Endothelial cell of umbilical vein (primary cell): ENCODE data around the gene E2F4. TPM values are rescaled to one million over a fixed set of nuclear protein-coding genes. Genes with fewer than 3 reads are reported as not detected.

Source experiments
- BruUV-seq: library from RNA; stranded (reverse); fragments of 400-500 nt; replicated peaks from 2 replicates; lab custom pipeline; 2021; lab: Mats Ljungman, UMichigan
- CTCF ChIA-PET: fragments of 300-600, 350-600 bp; sonication (Branson Sonifier 250); formaldehyde crosslinking; loops from one replicate; lab custom pipeline; 2021; ENCODE audit warnings: antibody characterized with exemption, inconsistent platforms; lab: Charles Lee
- POLR2A ChIA-PET: fragments of 300-600, 350-600 bp; sonication (Branson Sonifier 250); formaldehyde crosslinking; loops from one replicate; lab custom pipeline; 2021; ENCODE audit warnings: antibody characterized with exemption, inconsistent platforms; lab: Charles Lee
- DNase-seq: peaks from one replicate; pipeline ENCODE4 v3.0.0-alpha.2; 2011; ENCODE audit warnings: low read depth, low spot score
- FAIRE-seq: peaks from 2 replicates; lab custom pipeline; 2011; peaks lifted over from hg19 to GRCh38; lab: Jason Lieb, UNC
- H2AFZ ChIP-seq: 2 replicates; pipeline ENCODE4 v1.6.0; 2012; ENCODE audit warnings: low read depth, low read length, control low read depth, inconsistent platforms
- H3K27ac ChIP-seq: 2 replicates; pipeline ENCODE4 v1.5.1; 2011; ENCODE audit warnings: low read depth, mild to moderate bottlenecking, control low read depth, low read length, moderate library complexity; ENCODE audit not compliant: insufficient read depth
- H3K27me3 ChIP-seq, 2 experiments: 2 replicates each; pipeline versions ENCODE4 v1.6.0 to v1.6.1; 2011; ENCODE audit warnings: low read length in 2 of 2, mixed read lengths in 1 of 2; ENCODE audit not compliant: control insufficient read depth in 2 of 2, insufficient read depth in 2 of 2
- H3K36me3 ChIP-seq, 2 experiments: 2 replicates in 1 of 2; 3 replicates in 1 of 2; pipeline ENCODE4 v1.5.1; 2011; ENCODE audit warnings: low read length in 2 of 2, mild to moderate bottlenecking in 1 of 2, moderate library complexity in 1 of 2; ENCODE audit not compliant: control insufficient read depth in 2 of 2, insufficient read depth in 2 of 2; ENCODE audit errors: extremely low read depth in 1 of 2
- H3K4me1 ChIP-seq: 3 replicates; pipeline ENCODE4 v1.5.1; 2011; ENCODE audit warnings: mild to moderate bottlenecking, low read length; ENCODE audit not compliant: control insufficient read depth, insufficient read depth; ENCODE audit errors: extremely low read depth
- H3K4me2 ChIP-seq: 2 replicates; pipeline ENCODE4 v1.6.1; 2011; ENCODE audit warnings: low read length, control low read depth, mixed read lengths; ENCODE audit not compliant: insufficient read depth
- H3K4me3 ChIP-seq, 3 experiments: fragments of 200-600 bp in 1 of 3; sonication (generic), shearing (Covaris generic) in 1 of 3; replicated peaks in 1 of 3; 2 replicates each; pipeline ENCODE4 v1.5.1; 2011 to 2016; ENCODE audit warnings: control low read depth in 3 of 3, low read length in 3 of 3, mild to moderate bottlenecking in 2 of 3, inconsistent platforms in 1 of 3, low read depth in 1 of 3, moderate library complexity in 1 of 3; ENCODE audit not compliant: insufficient read depth in 1 of 3
- H3K79me2 ChIP-seq: 2 replicates; pipeline ENCODE4 v1.6.0; 2012; ENCODE audit warnings: low read length, inconsistent platforms; ENCODE audit not compliant: control insufficient read depth, insufficient read depth
- H3K9ac ChIP-seq: replicated peaks from 2 replicates; pipeline ENCODE3; 2011; ENCODE audit warnings: low read length, control low read depth; ENCODE audit not compliant: insufficient read depth; ENCODE audit errors: extremely low read depth
- H3K9me1 ChIP-seq: replicated peaks from 3 replicates; pipeline ENCODE4 v1.6.0; 2011; ENCODE audit warnings: mild to moderate bottlenecking, low read length; ENCODE audit not compliant: control insufficient read depth, insufficient read depth; ENCODE audit errors: extremely low read depth
- H3K9me3 ChIP-seq: replicated peaks from 2 replicates; pipeline ENCODE4 v1.5.1; 2012; ENCODE audit warnings: low read length, inconsistent platforms; ENCODE audit not compliant: control insufficient read depth, insufficient read depth
- H4K20me1 ChIP-seq: replicated peaks from 2 replicates; pipeline ENCODE3; 2011; ENCODE audit warnings: mild to moderate bottlenecking, low read length; ENCODE audit not compliant: control insufficient read depth, insufficient read depth; ENCODE audit errors: extremely low read depth
- CTCF ChIP-seq, 2 donors: IDR thresholded peaks; 1 replicate in 1 of 2; 2 replicates in 1 of 2; pipeline ENCODE4 v1.5.1; 2011; ENCODE audit warnings: low read length in 2 of 2, mild to moderate bottlenecking in 2 of 2, moderate library complexity in 2 of 2, control low read depth in 1 of 2, inconsistent platforms in 1 of 2, low read depth in 1 of 2; ENCODE audit not compliant: insufficient read depth in 1 of 2; ENCODE audit errors: extremely low read depth in 1 of 2
- EZH2 ChIP-seq: IDR thresholded peaks from 2 replicates; pipeline ENCODE4 v1.6.1; 2012; ENCODE audit warnings: borderline replicate concordance, low read depth, mild to moderate bottlenecking, moderate library complexity, low read length, inconsistent platforms; ENCODE audit not compliant: severe bottlenecking
- FOS ChIP-seq: IDR thresholded peaks from 2 replicates; pipeline ENCODE4 v1.6.1; 2011; ENCODE audit warnings: mild to moderate bottlenecking, low read length, moderate library complexity, borderline replicate concordance; ENCODE audit not compliant: insufficient read depth
- GATA2 ChIP-seq: IDR thresholded peaks from 2 replicates; pipeline ENCODE4 v1.7.0; 2011; ENCODE audit warnings: low read depth, mild to moderate bottlenecking, moderate library complexity, mixed read lengths, low read length; ENCODE audit not compliant: insufficient read length, insufficient read depth
- JUN ChIP-seq: IDR thresholded peaks from 2 replicates; pipeline ENCODE4 v1.6.1; 2011; ENCODE audit warnings: borderline replicate concordance, low read depth; ENCODE audit not compliant: insufficient read length, insufficient read depth
- MAX ChIP-seq: IDR thresholded peaks from 2 replicates; pipeline ENCODE4 v1.6.1; 2011; ENCODE audit not compliant: insufficient read depth, insufficient read length
- MYC ChIP-seq: IDR thresholded peaks from one replicate; pipeline ENCODE4 v1.6.1; 2011; ENCODE audit warnings: mild to moderate bottlenecking, low read depth, low read length
- POLR2A ChIP-seq: IDR thresholded peaks from 2 replicates; pipeline ENCODE4 v1.6.1; 2012; ENCODE audit warnings: low read depth, mild to moderate bottlenecking, control low read depth, low read length
- POLR2AphosphoS5 ChIP-seq: IDR thresholded peaks from 2 replicates; pipeline ENCODE4 v1.6.1; 2012; ENCODE audit warnings: low read depth, mild to moderate bottlenecking, control low read depth, low read length, moderate library complexity; ENCODE audit not compliant: insufficient read depth
- dilution Hi-C: fragments of 300-500 bp; cut with MboI; formaldehyde crosslinking; loops from one replicate; pipeline ENCODE4 v1.15.0; 2019; ENCODE audit warnings: low sequenced_read_pairs; ENCODE audit not compliant: extremely low pct_ligation_motif_present
- intact Hi-C: fragments of 100-400 bp; cut with micrococcal nuclease; formaldehyde crosslinking; loops from one replicate; pipeline ENCODE4 v1.10.0; 2022
- polyA plus RNA-seq, 4 experiments: library from polyadenylated mRNA; depleted of rRNA in 3 of 4; stranded (reverse) in 3 of 4; unstranded in 1 of 4; fragments of >200 nt; gene quantifications; 2 replicates each; pipeline versions ENCODE4 v1.2.1 to v1.2.3, GENCODE V29; 2011 to 2012; ENCODE audit warnings: missing spikeins in 1 of 4
- total RNA-seq: library from RNA; stranded (reverse); gene quantifications from 2 replicates; pipeline ENCODE4 v1.2.3, GENCODE V29; 2021

E2F4 gene
- total and polyA plus RNA-seq, 2 donors (not counting 3 experiments of a cell fraction or from before 2014, with no cell fraction given): 112 to 168 TPM

- Histone ChIP-seq H3K9me1 (no peaks in the 10 kb centered on the region), H3K36me3 (no peaks in the 10 kb centered on the region), H4K20me1 (no peaks in the 10 kb centered on the region), H3K27me3 (no peaks in the 10 kb centered on the region), H3K9ac (no peak overlapping the region), H2AFZ (no peak overlapping the region), H3K79me2 (no peaks in the 10 kb centered on the region), H3K4me1 (peaks cover 9% of the 10 kb centered on the region), H3K4me3 (no peak overlapping the region), H3K9me3 (no peaks in the 10 kb centered on the region), H3K4me2 (no peak overlapping the region), H3K27ac (no peak overlapping the region)
- no TSS peak for BruUV-seq
- ChIA-PET POLR2A (no interaction called here), CTCF (interaction anchor here (1.0 to 1.7 kb wide), 3 partner anchors 14 to 37 kb away, joined by 3 to 8 read pairs (median 3); partner anchors contain the start of gene SLC9A5)
- no peak for FAIRE-seq
- DNase-seq: no peak
- TF ChIP-seq MYC (no peak), EZH2 (no peak), POLR2A (no peak), JUN (no peak), FOS (no peak), GATA2 (no peak), MAX (no peak), CTCF (IDR thresholded peaks at IDR 0.05; ENCODE audit: extremely low read depth in 1 of 2, insufficient read depth in 1 of 2, low read depth in 1 of 2, low read length in 2 of 2) (no peak), POLR2AphosphoS5 (no peak)
- dilution Hi-C loops (no loop called here), intact Hi-C loops (no loop called here)
These were observed 19.7 kb downstream of the E2F4 start for GRCh38 chr16:67211674-67212073.
